T-helper 2 cell (primary cell): ENCODE data around the gene SLC8A1.

Experiments used
- DNase-seq, 5 experiments: peaks; one replicate each; pipeline versions ENCODE4 v3.0.0 to v3.0.0-alpha.2; 2012 to 2022

SLC8A1 gene

GRCh38 chr2:40130251-40130994 lies 321.5 kb downstream of the SLC8A1 start:
- DNase-seq, result no peak

- DNase-seq, result no peak
Observed at GRCh38 chr2:40129725-40130124, 322.2 kb downstream of the SLC8A1 start.

- no peak for DNase-seq
Observed at GRCh38 chr2:40128796-40129195, 323.1 kb downstream of the SLC8A1 start.

GRCh38 chr2:40127890-40128557 lies 323.9 kb downstream of the SLC8A1 start:
- no peak for DNase-seq

GRCh38 chr2:40127146-40127545 lies 324.7 kb downstream of the SLC8A1 start:
- DNase-seq, result peak in 1 of 5 experiments; percentile 57

GRCh38 chr2:40126006-40126405 lies 325.9 kb downstream of the SLC8A1 start:
- DNase-seq, result no peak

- no peak for DNase-seq
Observed at GRCh38 chr2:40123746-40124145, 328.1 kb downstream of the SLC8A1 start.

GRCh38 chr2:40123326-40123725 lies 328.6 kb downstream of the SLC8A1 start:
- DNase-seq, result no peak

GRCh38 chr2:40120957-40121356 lies 330.9 kb downstream of the SLC8A1 start:
- DNase-seq, result no peak

GRCh38 chr2:40120026-40120425 lies 331.9 kb downstream of the SLC8A1 start:
- DNase-seq, result no peak

GRCh38 chr2:40118622-40119021 lies 333.3 kb downstream of the SLC8A1 start:
- no peak for DNase-seq

GRCh38 chr2:40115894-40116293 lies 336.0 kb downstream of the SLC8A1 start:
- DNase-seq, result no peak

- no peak for DNase-seq
Observed at GRCh38 chr2:40115348-40115747, 336.5 kb downstream of the SLC8A1 start.

- no peak for DNase-seq
Observed at GRCh38 chr2:40113997-40114396, 337.9 kb downstream of the SLC8A1 start.

GRCh38 chr2:40113272-40113968 lies 338.5 kb downstream of the SLC8A1 start:
- no peak for DNase-seq

- no peak for DNase-seq
Observed at GRCh38 chr2:40109381-40109780, 342.5 kb downstream of the SLC8A1 start.

GRCh38 chr2:40108851-40109250 lies 343.0 kb downstream of the SLC8A1 start:
- no peak for DNase-seq

- DNase-seq, result no peak
Observed at GRCh38 chr2:40106061-40106460, 345.8 kb downstream of the SLC8A1 start.

- DNase-seq, result no peak
Observed at GRCh38 chr2:40105593-40105992, 346.3 kb downstream of the SLC8A1 start.

GRCh38 chr2:40103590-40103989 lies 348.3 kb downstream of the SLC8A1 start:
- no peak for DNase-seq

- DNase-seq, result no peak
Observed at GRCh38 chr2:40103163-40103562, 348.7 kb downstream of the SLC8A1 start.

GRCh38 chr2:40102447-40102846 lies 349.4 kb downstream of the SLC8A1 start:
- no peak for DNase-seq

GRCh38 chr2:40101131-40101575 lies 350.7 kb downstream of the SLC8A1 start:
- peak in 1 of 5 experiments; percentile 5 for DNase-seq

GRCh38 chr2:40100676-40101075 lies 351.2 kb downstream of the SLC8A1 start:
- no peak for DNase-seq
